ENCODE results near the gene CNTN4. TPM values are rescaled to one million over a fixed set of nuclear protein-coding genes. Genes with fewer than 3 reads are reported as not detected.

Gene CNTN4
- total and polyA plus RNA-seq, 2 of the 8 experiments (the other 6 are each of a cell fraction or from before 2014, with no cell fraction given), result 0.41 to 2.2 TPM

- FAIRE-seq, result no peak
Observed at GRCh38 chr3:3074551-3075257, 976.0 kb downstream of the CNTN4 start.

More at GRCh38 chr3:3074551-3075257, 976.0 kb downstream of the CNTN4 start:
- Histone ChIP-seq H2BK12ac (ENCODE audit: low read depth, low read length) (no peak overlapping the region), H2AK5ac (ENCODE audit: low read depth, low read length) (no peak overlapping the region), H3K27me3 (replicated peaks in 1 of 4; ENCODE audit: control insufficient read depth in 3 of 4, extremely low read depth in 1 of 4, insufficient read depth in 3 of 4, low read length in 3 of 4) (no peaks in the 10 kb centered on the region), H3K9ac (replicated peaks in 1 of 4; ENCODE audit: extremely low read depth in 1 of 4, low read depth in 3 of 4, low read length in 3 of 4) (no peak overlapping the region), H3K9me3 (ENCODE audit: insufficient read depth in 2 of 2, low read depth in 1 of 2, low read length in 1 of 2) (no peaks in the 10 kb centered on the region), H2BK20ac (ENCODE audit: low read length) (no peak overlapping the region), H2BK120ac (replicated peaks; ENCODE audit: low read depth, low read length) (no peak overlapping the region), H3K23ac (ENCODE audit: insufficient read length) (no peak overlapping the region), H3K79me2 (ENCODE audit: control insufficient read depth in 1 of 2, insufficient read depth in 2 of 2, low read length in 2 of 2) (no peaks in the 10 kb centered on the region), H3K14ac (ENCODE audit: insufficient read length) (no peak overlapping the region), H3K4me1 (replicated peaks in 1 of 4; ENCODE audit: control insufficient read depth in 3 of 4, insufficient read depth in 4 of 4, low read length in 3 of 4) (no peaks in the 10 kb centered on the region), H2AFZ (ENCODE audit: low read length) (no peak overlapping the region), H4K20me1 (replicated peaks in 1 of 2; ENCODE audit: control insufficient read depth in 1 of 2, insufficient read depth in 2 of 2, low read length in 2 of 2) (no peaks in the 10 kb centered on the region), H4K91ac (replicated peaks; ENCODE audit: insufficient read length, low read length) (no peak overlapping the region), H3K23me2 (ENCODE audit: low read depth, low read length) (no peaks in the 10 kb centered on the region), H4K8ac (ENCODE audit: extremely low read depth, insufficient read depth, low read length) (no peak overlapping the region), H3K4me3 (ENCODE audit: extremely low read depth in 1 of 4, insufficient read depth in 2 of 4, low read depth in 3 of 4, low read length in 4 of 4) (no peak overlapping the region; a peak in 1 of 8 replicates), H3K36me3 (ENCODE audit: control insufficient read depth in 2 of 4, insufficient read depth in 4 of 4, low read length in 3 of 4) (no peaks in the 10 kb centered on the region), H3K27ac (ENCODE audit: low read depth, low read length) (no peak overlapping the region), H3K4ac (replicated peaks; ENCODE audit: insufficient read length, low read depth, low read length) (no peak overlapping the region), H3K4me2 (ENCODE audit: insufficient read depth in 1 of 2, low read depth in 2 of 2, low read length in 2 of 2) (no peak overlapping the region), H2BK15ac (ENCODE audit: low read length) (no peak overlapping the region), H3K56ac (replicated peaks; ENCODE audit: insufficient read length, low read depth, low read length) (no peak overlapping the region), H3K18ac (ENCODE audit: extremely low read depth, low read length) (no peak overlapping the region), H2BK5ac (ENCODE audit: low read depth, low read length) (no peak overlapping the region), H3K79me1 (ENCODE audit: low read depth, low read length) (no peaks in the 10 kb centered on the region), H4K5ac (ENCODE audit: insufficient read length, low read depth, low read length) (no peak overlapping the region)
- no peak for TF ChIP-seq BRCA1 (IDR thresholded peaks at IDR 0.05; ENCODE audit: low read depth, low read length)
- no peak for TF ChIP-seq KDM5A (IDR thresholded peaks at IDR 0.05; ENCODE audit: low read length)
- TF ChIP-seq SIN3A (conservative IDR thresholded peaks at IDR 0.05 in 1 of 2, IDR thresholded peaks at IDR 0.05 in 1 of 2; ENCODE audit: low read depth in 1 of 2, low read length in 2 of 2), result no peak
- no peak for TF ChIP-seq TCF12 (IDR thresholded peaks at IDR 0.05; ENCODE audit: low read depth, low read length)
- TF ChIP-seq SRF (IDR thresholded peaks at IDR 0.05; ENCODE audit: low read depth, low read length), result no peak
- no peak for TF ChIP-seq RAD21 (IDR thresholded peaks at IDR 0.05 in 1 of 2, conservative IDR thresholded peaks at IDR 0.05 in 1 of 2; ENCODE audit: low read depth in 2 of 2, low read length in 2 of 2)
- TF ChIP-seq ATF3 (IDR thresholded peaks at IDR 0.05; ENCODE audit: insufficient read depth, low read depth, low read length), result no peak
- TF ChIP-seq NANOG (IDR thresholded peaks at IDR 0.05; ENCODE audit: insufficient read depth, low read depth, low read length, poor library complexity, severe bottlenecking), result no peak
- POLR2A ChIA-PET (ENCODE audit: partially characterized antibody), result no interaction called here
- no peak for DNase-seq (ENCODE audit: low read depth in 1 of 2, low spot score in 2 of 2)
- 90% methylated on average over 5 of the region's 5 CpGs; no CpG with 5 or more reads in 1 of the 2 experiments for WGBS, 2 experiments (ENCODE audit: extremely low coverage in 1 of 2, insufficient coverage in 1 of 2, insufficient read length in 1 of 2, insufficient replicate concordance in 2 of 2, low coverage in 1 of 2, low lambda C conversion rate in 2 of 2, missing lambda C conversion rate in 1 of 2)
- CTCF ChIA-PET (ENCODE audit: partially characterized antibody), result interaction anchor here (0.6 to 1.5 kb wide), 2 partner anchors 11 to 25 kb away, joined by 3 read pairs; no protein-coding TSS in a partner anchor
